ENCODE measurements around the gene G2E3.
"Not testable (repeated sequence)": the region's sequence is repeated elsewhere in the genome, so short reads cannot be mapped to it uniquely, and the experiment has no call there.

Gene G2E3

DNA sequence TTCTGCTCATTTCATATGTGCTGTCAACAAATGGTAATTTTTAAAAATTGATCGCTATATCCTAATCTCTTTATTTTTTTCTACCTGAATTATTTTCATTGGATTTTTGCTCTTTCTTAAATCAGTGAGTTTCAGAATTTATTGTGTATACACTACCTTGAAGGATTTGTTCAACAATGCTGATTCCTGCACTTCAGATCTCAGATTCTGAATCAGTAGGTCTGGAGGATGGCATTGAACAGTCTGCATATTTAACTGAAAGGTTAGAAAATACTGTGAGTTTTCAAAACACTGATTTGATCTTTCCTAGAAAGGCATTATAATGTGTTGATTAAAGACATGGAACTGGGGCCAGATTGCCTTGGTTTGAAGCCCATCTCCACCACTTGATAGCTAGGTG, 1.6 kb downstream of the G2E3 start:
- DNase-seq, result no peak

GRCh38 chr14:30564235-30564867, 5.4 kb downstream of the G2E3 start:
- no peak for DNase-seq

DNA sequence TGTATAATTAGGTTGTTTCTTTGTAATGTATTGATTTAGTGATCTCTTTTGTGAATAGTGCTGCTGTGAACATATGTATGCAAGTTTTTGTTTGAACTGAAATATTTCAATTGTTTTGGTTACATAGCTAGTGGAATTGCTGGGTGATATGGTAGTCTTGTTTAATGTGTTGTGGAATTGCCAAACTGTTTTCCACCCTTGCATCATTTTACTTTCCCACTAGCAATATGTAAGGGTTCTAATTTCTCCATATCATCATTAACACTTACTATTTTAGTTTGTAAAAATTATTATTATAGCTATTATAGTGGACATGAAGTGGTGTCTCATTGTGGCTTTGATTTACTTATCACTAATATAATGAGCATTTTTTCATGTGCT, 5.9 kb downstream of the G2E3 start:
- no peak for DNase-seq

- no peak for DNase-seq
Measured at GRCh38 chr14:30569216-30569902, 10.4 kb downstream of the G2E3 start.

- no peak for DNase-seq
Measured at GRCh38 chr14:30569903-30570226, 10.9 kb downstream of the G2E3 start.

GRCh38 chr14:30572237-30572636, 13.3 kb downstream of the G2E3 start:
- DNase-seq, result no peak

DNA sequence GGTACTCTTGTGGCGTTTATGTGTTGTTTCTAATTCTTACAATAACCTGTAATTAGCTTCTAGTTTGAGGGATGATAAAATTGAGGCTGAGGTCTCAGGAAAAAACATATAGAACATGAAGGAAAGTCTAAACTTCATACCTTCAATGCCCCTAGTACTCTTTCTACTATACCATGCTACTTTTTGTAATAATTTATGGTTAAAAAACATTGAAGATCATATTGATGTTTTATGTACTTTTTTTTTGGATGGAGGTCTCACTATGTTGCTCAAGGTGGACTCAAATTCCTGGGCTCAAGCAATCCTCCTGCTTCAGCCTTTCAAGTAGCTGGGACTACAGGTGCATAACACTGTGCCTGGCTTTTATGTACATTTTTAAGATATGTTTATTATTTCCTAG, 13.8 kb downstream of the G2E3 start:
- DNase-seq, result no peak

- DNase-seq, result no peak
Measured at GRCh38 chr14:30573226-30573814, 14.4 kb downstream of the G2E3 start.

DNA sequence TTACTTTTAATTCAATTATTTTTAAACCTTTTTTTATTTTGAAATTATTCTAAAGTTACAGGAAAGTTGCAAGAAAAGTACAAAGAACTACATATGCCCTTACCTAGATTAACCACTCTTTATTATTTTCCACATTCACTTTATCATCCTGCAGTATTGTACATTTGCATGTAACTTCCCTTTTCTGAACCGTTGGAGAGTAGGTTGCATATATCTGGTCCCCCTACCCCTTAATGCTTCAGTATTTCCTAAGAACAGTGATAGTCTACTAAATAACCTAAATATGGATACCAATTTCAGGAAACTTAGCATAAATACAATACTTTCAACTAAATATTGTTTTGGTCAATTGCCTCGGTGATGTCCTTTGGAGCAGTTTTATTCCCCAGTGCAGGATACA, 15.0 kb downstream of the G2E3 start:
- no peak for DNase-seq

DNA sequence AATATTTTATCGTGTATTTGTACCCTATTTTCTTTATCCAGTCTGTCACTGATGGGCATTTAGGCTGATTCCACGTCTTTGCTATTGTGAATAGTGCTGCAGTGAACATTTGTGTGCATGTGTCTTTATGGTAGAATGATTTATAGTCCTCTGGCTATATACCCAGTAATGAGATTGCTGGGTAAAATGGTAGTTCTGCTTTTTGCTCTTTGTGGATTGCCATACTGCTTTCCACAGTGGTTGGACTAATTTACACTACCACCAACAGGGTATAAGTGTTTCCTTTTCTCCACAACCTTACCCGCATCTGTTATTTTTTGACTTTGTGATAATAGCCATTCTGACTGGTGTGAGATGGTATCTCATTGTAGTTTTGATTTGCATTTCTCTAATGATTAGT, 15.8 kb downstream of the G2E3 start:
- not testable (repeated sequence) for DNase-seq

- DNase-seq, result not testable (repeated sequence)
Measured at GRCh38 chr14:30576333-30576732, 17.4 kb downstream of the G2E3 start.

DNA sequence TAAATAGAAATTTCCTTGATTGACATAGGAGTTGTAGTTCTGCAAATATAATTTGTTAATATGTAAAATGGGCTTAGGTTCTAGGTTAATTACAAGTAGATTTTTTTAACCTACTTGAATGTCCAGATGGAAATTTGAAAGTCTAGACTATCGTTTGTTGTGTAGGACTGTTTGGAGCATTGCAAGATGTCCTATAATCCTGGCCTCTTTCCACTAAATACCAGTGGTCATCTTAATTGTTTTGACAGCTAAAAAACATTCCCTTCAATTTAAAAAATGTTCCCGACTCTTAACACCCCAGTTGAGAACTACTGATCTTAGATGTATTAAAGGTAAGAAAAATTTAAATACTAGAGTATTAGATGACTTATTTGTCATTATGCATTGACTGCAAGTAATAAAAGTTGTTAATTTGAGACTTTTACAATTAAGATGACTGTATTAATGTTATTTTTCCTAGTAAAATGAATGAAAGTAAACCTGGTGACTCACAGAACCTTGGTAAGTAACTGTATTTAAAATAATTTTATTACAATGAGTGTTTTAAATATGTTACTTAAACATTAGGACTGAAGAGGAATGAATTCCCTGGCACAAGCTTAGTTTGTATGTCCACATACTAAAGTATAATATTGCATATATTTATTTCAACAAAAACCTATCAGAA, 21.8 kb downstream of the G2E3 start:
- DNase-seq, result no peak

GRCh38 chr14:30581283-30581625, 22.3 kb downstream of the G2E3 start:
- DNase-seq, result no peak

DNA sequence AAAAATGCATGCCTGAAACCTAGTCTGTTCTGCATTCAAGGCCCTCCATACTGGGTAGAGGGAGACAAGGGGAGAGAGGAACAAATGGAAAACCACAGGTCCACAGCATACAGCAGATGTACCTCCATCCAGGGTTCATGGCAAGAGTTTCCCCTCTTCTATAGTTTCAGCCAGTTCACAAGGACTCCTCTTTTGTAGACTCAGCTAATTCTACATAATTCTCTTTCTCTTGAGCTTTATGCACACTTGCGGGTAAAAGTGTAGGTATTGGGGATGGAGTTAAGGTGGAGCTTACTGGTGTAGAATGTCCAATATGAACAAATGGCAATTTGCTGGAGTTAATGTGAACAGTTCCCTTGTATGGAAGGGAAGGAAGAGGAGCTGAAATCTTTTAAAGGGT, 23.4 kb downstream of the G2E3 start:
- no peak for DNase-seq

GRCh38 chr14:30584058-30584630, 25.2 kb downstream of the G2E3 start:
- no peak for DNase-seq

GRCh38 chr14:30585204-30585603, 26.2 kb downstream of the G2E3 start:
- DNase-seq, result no peak

DNA sequence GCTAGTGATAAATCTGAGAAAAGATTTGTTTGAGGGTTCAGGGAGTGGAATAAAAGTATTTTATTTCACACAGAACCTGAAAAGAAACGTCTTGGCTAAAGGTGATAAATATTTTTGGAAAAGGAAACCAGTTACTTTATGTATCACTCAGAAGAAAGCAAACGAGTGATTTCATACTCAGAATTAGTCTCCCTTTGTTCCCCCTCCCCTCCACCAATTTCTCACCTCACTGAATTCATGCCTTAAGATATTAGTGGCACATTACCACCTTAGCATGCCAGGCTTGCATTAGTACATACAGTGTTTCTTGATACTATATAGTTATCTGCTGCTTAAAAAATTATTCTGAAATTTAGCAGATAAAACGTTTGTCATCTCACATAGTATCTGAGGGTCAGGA, 28.2 kb downstream of the G2E3 start:
- DNase-seq, result no peak

DNA sequence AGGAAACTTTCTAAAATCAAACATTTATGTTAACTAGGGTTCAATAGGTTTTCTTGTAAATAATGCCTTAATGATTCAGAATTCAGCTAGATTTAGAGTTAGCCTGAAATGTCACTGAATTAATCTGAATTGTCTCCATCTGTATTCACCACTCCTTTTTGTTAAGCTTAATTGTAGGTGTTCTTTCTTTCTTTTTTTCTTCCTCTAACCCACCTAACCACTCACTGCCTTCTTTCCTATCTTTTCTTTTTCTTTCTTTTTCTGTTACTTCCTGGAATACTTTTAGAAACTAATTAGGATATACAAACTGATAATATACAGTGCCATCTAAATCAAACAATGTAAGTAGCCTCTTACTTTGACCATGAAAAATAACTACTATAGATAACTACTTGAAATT, 29.9 kb downstream of the G2E3 start:
- DNase-seq, result no peak

DNA sequence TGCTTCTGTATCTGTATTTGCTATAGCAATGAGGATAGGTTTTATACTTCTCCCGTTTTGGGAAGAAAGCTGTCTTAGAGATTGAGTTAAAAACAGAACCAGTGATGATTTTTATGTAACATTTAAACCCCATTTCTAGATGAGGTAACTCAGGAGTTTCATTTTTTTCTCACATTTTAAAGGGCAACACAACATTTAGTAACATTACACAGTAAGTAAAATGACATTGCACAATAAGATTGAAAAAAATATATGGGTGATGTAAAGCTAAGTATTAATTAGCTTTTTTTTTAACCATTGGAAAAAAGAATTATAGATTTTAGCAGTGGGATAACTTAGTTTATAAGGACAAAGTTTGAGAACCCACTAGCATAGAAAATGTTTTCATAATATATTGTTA, 38.0 kb downstream of the G2E3 start:
- DNase-seq, result no peak

- no peak for DNase-seq
Measured at GRCh38 chr14:30597504-30597903, 38.5 kb downstream of the G2E3 start.

- no peak for DNase-seq
Measured at GRCh38 chr14:30600922-30601918, 42.3 kb downstream of the G2E3 start.

DNA sequence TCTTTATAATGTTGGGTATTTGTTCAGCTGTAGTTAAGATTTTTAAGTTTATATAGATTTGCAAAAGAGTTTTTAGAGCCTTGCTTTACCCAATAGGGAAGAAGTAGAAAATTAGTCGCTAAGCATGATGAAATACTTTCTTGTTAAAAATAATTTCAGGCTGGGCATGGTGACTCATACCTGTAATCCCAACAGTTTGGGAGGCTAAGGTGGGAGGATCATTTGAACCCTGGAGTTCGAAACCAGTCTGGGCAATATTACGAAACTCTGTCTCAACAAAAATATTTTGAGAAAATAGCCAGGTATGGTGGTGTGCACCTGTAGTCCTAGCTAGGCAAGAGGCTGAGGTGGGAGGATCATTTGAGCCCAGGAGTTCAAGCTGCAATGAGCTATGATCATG, 44.4 kb downstream of the G2E3 start:
- no peak for DNase-seq

DNA sequence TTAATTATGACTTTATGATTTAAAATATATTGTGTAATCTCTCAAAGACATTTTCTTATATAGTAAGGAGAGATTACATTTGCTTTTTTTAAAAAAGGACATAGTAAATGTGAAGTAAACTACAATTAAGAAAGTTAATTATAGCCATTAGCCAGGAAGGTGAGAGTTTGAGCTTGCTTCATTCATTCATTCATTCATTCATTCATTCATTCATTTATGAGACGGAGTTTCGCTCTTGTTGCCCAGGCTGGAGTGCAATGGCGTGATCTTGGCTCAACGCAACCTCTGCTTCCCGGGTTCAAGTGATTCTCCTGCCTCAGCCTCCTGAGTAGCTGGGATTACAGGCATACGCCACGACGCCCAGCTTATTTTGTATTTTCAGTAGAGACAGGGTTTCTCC, 45.7 kb downstream of the G2E3 start:
- DNase-seq, result not testable (repeated sequence)
